ENCODE results near the gene ZP3. TPM values are rescaled to one million over a fixed set of nuclear protein-coding genes. Genes with fewer than 3 reads are reported as not detected.

Gene ZP3
- total and polyA plus RNA-seq, 2 of the 13 experiments (the other 11 are each of a cell fraction or from before 2014, with no cell fraction given) = not detected

- no peak for TF ChIP-seq FUBP1 (CRISPR knock-in tag; IDR thresholded peaks at IDR 0.05; ENCODE audit: borderline replicate concordance)
- 0 out of 2 replicates have a peak, but pooled peaks have one; percentile 79 for TF ChIP-seq ZNF839 (CRISPR knock-in tag; IDR thresholded peaks at IDR 0.05; ENCODE audit: borderline replicate concordance)
- TF ChIP-seq ZNF891 (CRISPR knock-in tag; IDR thresholded peaks at IDR 0.05) = peak; percentile 99
- TF ChIP-seq GMEB1 (CRISPR knock-in tag; IDR thresholded peaks at IDR 0.05; ENCODE audit: borderline replicate concordance) = peak; percentile 58
- TF ChIP-seq TRAFD1 (CRISPR knock-in tag; IDR thresholded peaks at IDR 0.05; ENCODE audit: borderline replicate concordance) = no peak
- peak; percentile 96 for TF ChIP-seq RBFOX2 (IDR thresholded peaks at IDR 0.05; ENCODE audit: low read depth, low read length)
- TF ChIP-seq ZKSCAN8 (CRISPR knock-in tag; IDR thresholded peaks at IDR 0.05; ENCODE audit: borderline replicate concordance) = no peak
- TF ChIP-seq TFAP4 (IDR thresholded peaks at IDR 0.05; ENCODE audit: borderline replicate concordance, low read depth) = peak; percentile 80; the same call in 1 of the 2 replicates
- TF ChIP-seq ZNF501 (CRISPR knock-in tag; IDR thresholded peaks at IDR 0.05) = peak; percentile 77
- no peak for TF ChIP-seq EHMT2 (IDR thresholded peaks at IDR 0.05; ENCODE audit: borderline replicate concordance, low read depth, low read length)
- TF ChIP-seq FLYWCH1 (CRISPR knock-in tag; IDR thresholded peaks at IDR 0.05) = 0 out of 2 replicates have a peak, but pooled peaks have one; percentile 47
- TF ChIP-seq ZNF343 (CRISPR knock-in tag; IDR thresholded peaks at IDR 0.05) = peak; percentile 95
Observed at GRCh38 chr7:76393116-76394031, 31.4 kb upstream of the ZP3 start (continued).
